GM21737 (cell line): ENCODE measurements around the gene STAT5A.
"Not testable (repeated sequence)": the region's sequence is repeated elsewhere in the genome, so short reads cannot be mapped to it uniquely, and the experiment has no call there.

Experiments
- ATAC-seq: cut with Tn5 transposase; IDR thresholded peaks from one replicate; pipeline ENCODE4 v1.9.1; 2021; ENCODE audit warnings: mild to moderate bottlenecking, moderate library complexity; ENCODE audit not compliant: unreplicated experiment

Gene STAT5A

DNA sequence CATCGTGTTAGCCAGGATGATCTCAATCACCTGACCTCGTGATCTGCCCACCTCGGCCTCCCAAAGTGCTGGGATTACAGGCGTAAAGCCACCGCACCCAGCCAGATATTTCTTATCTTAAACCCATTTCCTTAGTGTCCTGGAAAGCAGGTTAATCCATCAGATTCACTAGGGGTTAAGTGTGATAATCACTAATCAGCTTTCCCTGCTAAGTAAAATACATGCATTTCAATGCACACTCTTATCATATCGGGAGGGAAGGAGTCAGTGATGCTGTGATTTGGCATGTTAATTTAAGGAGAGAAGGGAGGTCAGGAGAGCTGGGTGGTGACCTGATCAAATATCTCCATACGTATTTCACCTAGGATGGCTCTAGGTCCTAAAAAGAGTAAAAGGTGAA is 70.8 kb downstream of the STAT5A start:
- no peak for ATAC-seq

DNA sequence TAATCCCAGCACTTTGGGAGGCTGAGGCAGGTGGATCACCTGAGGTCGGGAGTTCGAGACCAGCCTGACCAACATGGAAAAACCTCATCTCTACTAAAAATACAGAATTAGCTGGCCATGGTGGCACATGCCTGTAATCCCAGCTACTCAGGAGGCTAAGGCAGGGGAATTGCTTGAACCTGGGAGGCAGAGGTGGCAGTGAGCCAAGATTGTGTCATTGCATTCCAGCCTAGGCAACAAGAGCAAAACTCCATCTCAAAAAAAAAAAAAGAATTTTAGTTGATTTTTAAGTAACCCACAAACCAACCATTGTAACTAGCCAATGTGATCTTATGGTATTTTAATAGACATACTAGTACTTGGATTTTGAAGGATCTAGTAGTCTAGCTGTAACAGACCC is 72.1 kb downstream of the STAT5A start:
- ATAC-seq, result not testable (repeated sequence)
